HG02852 (cell line): Measurements from ENCODE around the gene CEP295NL.
"Not testable (repeated sequence)": the region's sequence is repeated elsewhere in the genome, so short reads cannot be mapped to it uniquely, and the experiment has no call there.

Source experiments
- ATAC-seq: cut with Tn5 transposase; IDR thresholded peaks from one replicate; pipeline ENCODE4 v1.9.1; 2021; ENCODE audit warnings: mild to moderate bottlenecking, moderate library complexity; ENCODE audit not compliant: unreplicated experiment

CEP295NL gene

GRCh38 chr17:78891406-78892061 lies 11.5 kb downstream of the CEP295NL start:
- no peak for ATAC-seq

- ATAC-seq, result no peak
Measured at GRCh38 chr17:78890498-78890897, 12.5 kb downstream of the CEP295NL start.

- not testable (repeated sequence) for ATAC-seq
Measured at GRCh38 chr17:78890096-78890495, 12.9 kb downstream of the CEP295NL start.

- no peak for ATAC-seq
Measured at GRCh38 chr17:78889531-78889930, 13.5 kb downstream of the CEP295NL start.

GRCh38 chr17:78888941-78889518 lies 14.0 kb downstream of the CEP295NL start:
- no peak for ATAC-seq

- ATAC-seq, result no peak
Measured at GRCh38 chr17:78886954-78887353, 16.0 kb downstream of the CEP295NL start.

- no peak for ATAC-seq
Measured at GRCh38 chr17:78885956-78886355, 17.0 kb downstream of the CEP295NL start.

- ATAC-seq, result no peak
Measured at GRCh38 chr17:78884876-78885667, 17.9 kb downstream of the CEP295NL start.

- ATAC-seq, result no peak
Measured at GRCh38 chr17:78884148-78884825, 18.7 kb downstream of the CEP295NL start.

GRCh38 chr17:78883533-78884131 lies 19.4 kb downstream of the CEP295NL start:
- no peak for ATAC-seq

GRCh38 chr17:78883089-78883532 lies 19.9 kb downstream of the CEP295NL start:
- no peak for ATAC-seq

- no peak for ATAC-seq
Measured at GRCh38 chr17:78882540-78883088, 20.4 kb downstream of the CEP295NL start.

GRCh38 chr17:78879635-78880186 lies 23.3 kb downstream of the CEP295NL start:
- ATAC-seq, result no peak

- ATAC-seq, result no peak
Measured at GRCh38 chr17:78878871-78879527, 24.0 kb downstream of the CEP295NL start.

- ATAC-seq, result no peak
Measured at GRCh38 chr17:78878261-78878660, 24.7 kb downstream of the CEP295NL start.

- ATAC-seq, result not testable (repeated sequence)
Measured at GRCh38 chr17:78876954-78877517, 26.0 kb downstream of the CEP295NL start.

- ATAC-seq, result no peak
Measured at GRCh38 chr17:78876094-78876597, 26.9 kb downstream of the CEP295NL start.

GRCh38 chr17:78875363-78876093 lies 27.5 kb downstream of the CEP295NL start:
- ATAC-seq, result no peak
